Mesodermal cell (in vitro differentiated cells): ENCODE measurements around the gene TMEM117.

Source experiments
- H3K27ac ChIP-seq: 2 replicates; pipeline ENCODE4 v1.7.0; 2013; ENCODE audit warnings: mild to moderate bottlenecking, low read depth, low read length, moderate library complexity; ENCODE audit not compliant: severe bottlenecking
- H3K36me3 ChIP-seq: 2 replicates; pipeline ENCODE4 v1.7.1; 2013; ENCODE audit warnings: mild to moderate bottlenecking, low read length, moderate library complexity; ENCODE audit not compliant: control insufficient read depth, insufficient read depth
- H3K4me1 ChIP-seq: one replicate; pipeline ENCODE4 v1.7.1; 2013; ENCODE audit warnings: mild to moderate bottlenecking, low read length; ENCODE audit not compliant: insufficient read depth, control insufficient read depth, poor library complexity, severe bottlenecking
- H3K4me3 ChIP-seq: 2 replicates; pipeline ENCODE4 v1.7.0; 2013; ENCODE audit warnings: low read length, control low read depth, mild to moderate bottlenecking; ENCODE audit not compliant: insufficient read depth, poor library complexity, severe bottlenecking; ENCODE audit errors: extremely low read depth
- H3K9me3 ChIP-seq: 2 replicates; pipeline ENCODE4 v1.7.1; 2013; ENCODE audit warnings: mild to moderate bottlenecking, low read length, moderate library complexity; ENCODE audit not compliant: control insufficient read depth
- WGBS, 2 experiments: methylation state at CpG; one replicate each; pipeline ENCODE4 v1.1.5; 2013; ENCODE audit warnings: missing lambda C conversion rate in 2 of 2; ENCODE audit not compliant: insufficient coverage in 2 of 2; 5-methylcytosine and 5-hydroxymethylcytosine counted together

TMEM117 gene

DNA sequence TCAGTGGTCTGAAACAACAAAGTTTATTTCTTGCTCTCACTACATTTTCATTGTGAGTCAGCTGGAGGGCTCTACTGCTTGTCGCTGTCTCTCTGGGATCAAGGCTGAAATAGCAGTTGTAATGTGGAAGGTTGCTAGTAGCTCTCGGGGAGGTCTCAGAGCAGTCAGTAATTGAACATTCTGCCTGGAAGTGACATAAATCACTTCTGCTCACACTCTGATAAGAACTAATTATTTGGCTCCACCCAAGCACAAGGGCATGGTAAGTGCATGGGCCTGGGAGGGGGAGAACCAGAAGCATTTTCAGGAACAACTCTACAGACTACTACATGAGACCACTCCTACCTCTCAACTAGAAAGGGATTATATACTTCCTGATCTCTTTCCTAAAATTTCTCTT is 128.2 kb downstream of the TMEM117 start:
- Histone ChIP-seq H3K27ac (no peak overlapping the region), H3K4me3 (no peak overlapping the region), H3K9me3 (no peaks in the 10 kb centered on the region), H3K4me1 (no peaks in the 10 kb centered on the region), H3K36me3 (no peaks in the 10 kb centered on the region)
- 80% methylated on average over 1 of the region's 2 CpGs; no CpG with 5 or more reads in 1 of the 2 experiments for WGBS, 2 experiments

DNA sequence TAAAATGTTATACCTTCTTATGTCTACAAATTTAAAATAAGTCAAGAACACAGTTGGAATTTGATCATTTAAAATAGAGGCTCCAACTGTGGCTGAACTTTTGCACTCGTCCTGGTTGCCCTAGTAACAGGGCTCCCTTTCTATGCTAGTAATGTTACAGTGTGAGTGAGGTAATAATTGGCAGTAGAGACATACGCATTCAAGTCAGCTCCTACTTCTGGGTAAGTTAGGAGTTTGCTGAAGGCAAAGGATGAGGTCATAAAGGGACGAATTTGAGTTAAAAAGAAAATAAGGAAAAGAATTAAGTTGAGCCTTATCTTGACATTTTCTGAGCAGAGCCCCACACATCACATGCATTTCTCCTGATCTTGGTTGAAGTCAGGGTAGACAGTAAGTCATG is 129.1 kb downstream of the TMEM117 start:
- WGBS, 2 experiments: 77 to 95% methylated on average over 2 to 3 of the region's 3 CpGs
- Histone ChIP-seq H3K9me3 (no peaks in the 10 kb centered on the region), H3K27ac (no peak overlapping the region)

DNA sequence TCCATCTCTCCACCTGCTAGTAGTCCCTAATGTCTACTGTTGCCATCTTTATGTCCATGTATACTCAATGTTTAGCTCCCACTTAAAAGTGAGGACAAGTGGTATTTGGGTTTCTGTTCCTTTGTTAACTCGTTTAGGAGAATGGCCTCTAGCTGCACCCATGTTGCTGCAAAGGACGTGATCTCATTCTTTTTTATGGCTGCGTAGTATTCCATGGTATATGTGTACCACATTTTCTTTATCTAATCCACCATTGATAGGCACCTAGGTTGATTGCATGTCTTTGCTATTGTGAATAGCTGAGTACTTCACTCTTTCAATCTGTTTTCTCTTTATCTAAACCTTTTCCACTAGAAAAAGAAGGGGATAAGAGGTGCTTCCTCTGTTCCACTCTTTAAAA is 130.0 kb downstream of the TMEM117 start:
- Histone ChIP-seq H3K27ac (no peak overlapping the region), H3K9me3 (no peaks in the 10 kb centered on the region), H3K4me3 (no peak overlapping the region), H3K36me3 (no peaks in the 10 kb centered on the region), H3K4me1 (no peaks in the 10 kb centered on the region)
- 60 to 83% methylated on average over 1 to 2 of the region's 3 CpGs for WGBS, 2 experiments

More for the DNA sequence above, 129.1 kb downstream of the TMEM117 start:
- Histone ChIP-seq H3K36me3 (no peaks in the 10 kb centered on the region), H3K4me1 (no peaks in the 10 kb centered on the region), H3K4me3 (no peak overlapping the region)

DNA sequence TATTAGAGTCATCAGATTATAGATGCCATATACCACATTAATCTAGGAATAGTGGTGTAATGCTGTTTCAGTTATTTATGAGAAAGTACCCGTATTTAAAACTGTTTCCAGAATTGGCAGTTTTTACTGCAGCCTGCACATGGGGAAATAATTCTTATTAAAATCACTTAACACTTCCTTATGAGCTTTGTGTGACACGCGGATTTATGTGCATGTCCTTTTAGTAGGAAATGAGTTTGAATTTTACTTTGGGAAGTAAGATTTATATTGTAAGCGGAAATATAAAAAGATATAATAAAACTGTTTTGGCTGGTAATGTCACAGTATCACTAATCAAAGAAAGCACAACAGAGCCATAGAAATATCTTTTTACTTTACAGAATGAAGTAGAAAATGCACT is 132.9 kb downstream of the TMEM117 start:
- WGBS, 2 experiments: no CpG with 5 or more reads among the region's 4 CpGs
- Histone ChIP-seq H3K9me3 (no peaks in the 10 kb centered on the region), H3K4me3 (no peak overlapping the region), H3K27ac (no peak overlapping the region), H3K36me3 (no peaks in the 10 kb centered on the region), H3K4me1 (no peaks in the 10 kb centered on the region)

DNA sequence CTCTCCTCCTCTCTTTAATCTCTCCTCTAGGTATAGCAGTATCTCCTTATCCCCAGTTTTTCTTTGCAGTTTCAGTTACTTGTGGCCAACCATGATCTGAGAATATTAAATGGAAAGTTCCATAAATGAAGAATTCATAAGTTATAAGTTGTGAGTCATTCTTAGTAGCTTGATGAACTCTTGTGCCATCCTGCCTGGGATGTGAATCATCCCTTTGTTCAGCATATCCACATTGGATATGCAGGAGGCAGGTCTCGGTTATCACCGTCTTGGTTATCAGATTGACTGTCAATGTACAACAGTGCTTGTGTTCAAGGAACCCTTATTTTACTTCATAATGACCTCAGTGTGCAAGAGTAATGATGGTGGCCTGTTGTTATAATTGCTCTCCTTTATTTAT is 134.0 kb downstream of the TMEM117 start:
- no peaks in the 10 kb centered on the region for H3K36me3 ChIP-seq
- 95 to 100% methylated on average over 2 of the region's 2 CpGs for WGBS, 2 experiments
- no peak overlapping the region for H3K4me3 ChIP-seq
- no peaks in the 10 kb centered on the region for H3K4me1 ChIP-seq
- H3K9me3 ChIP-seq: no peaks in the 10 kb centered on the region
- H3K27ac ChIP-seq: no peak overlapping the region

DNA sequence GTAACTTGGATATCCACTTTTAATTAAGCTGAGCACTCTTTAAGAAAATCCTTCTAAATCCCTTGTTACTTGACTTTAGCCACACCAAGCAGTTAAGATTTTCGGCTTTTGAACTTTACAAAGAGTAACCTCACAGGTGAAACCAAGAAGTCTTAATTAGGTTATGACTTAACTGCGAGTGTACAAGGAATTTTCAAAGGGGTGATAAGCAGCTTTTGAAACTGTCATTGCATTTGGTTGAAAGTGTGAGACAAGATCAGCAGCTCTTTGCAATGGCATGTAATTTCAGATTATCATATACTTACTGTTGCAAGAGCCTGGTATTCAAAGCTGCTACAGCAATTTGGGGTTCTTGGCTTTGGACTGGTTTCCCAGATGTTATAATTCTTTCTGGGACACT is 137.5 kb downstream of the TMEM117 start:
- H3K27ac ChIP-seq: no peak overlapping the region
- no peaks in the 10 kb centered on the region for H3K9me3 ChIP-seq
- H3K36me3 ChIP-seq: no peaks in the 10 kb centered on the region
- 79 to 80% methylated on average over 2 of the region's 2 CpGs for WGBS, 2 experiments
- H3K4me1 ChIP-seq: no peaks in the 10 kb centered on the region
- H3K4me3 ChIP-seq: no peak overlapping the region

DNA sequence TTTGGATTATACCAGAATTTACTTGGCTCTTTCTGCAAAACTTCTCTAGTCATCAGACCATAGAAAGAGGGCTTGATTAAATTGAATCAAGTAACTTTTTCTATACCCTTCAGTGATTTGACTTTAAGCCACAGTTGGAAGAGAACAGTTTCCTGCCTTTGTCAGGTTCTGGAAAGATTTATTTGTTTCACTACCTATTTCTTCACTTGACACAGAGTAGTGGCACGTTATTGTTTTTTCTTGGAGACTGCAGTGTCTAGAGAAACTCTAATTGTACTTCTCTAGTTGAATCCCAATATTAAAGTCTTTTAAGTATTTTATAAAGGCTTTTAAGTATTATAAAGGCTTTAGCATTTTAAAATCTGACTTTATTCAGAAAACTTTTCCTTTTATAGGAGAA is 138.1 kb downstream of the TMEM117 start:
- Histone ChIP-seq H3K4me3 (no peak overlapping the region), H3K36me3 (no peaks in the 10 kb centered on the region), H3K27ac (no peak overlapping the region), H3K4me1 (no peaks in the 10 kb centered on the region), H3K9me3 (no peaks in the 10 kb centered on the region)
- no CpG with 5 or more reads among the region's 1 CpG for WGBS, 2 experiments

DNA sequence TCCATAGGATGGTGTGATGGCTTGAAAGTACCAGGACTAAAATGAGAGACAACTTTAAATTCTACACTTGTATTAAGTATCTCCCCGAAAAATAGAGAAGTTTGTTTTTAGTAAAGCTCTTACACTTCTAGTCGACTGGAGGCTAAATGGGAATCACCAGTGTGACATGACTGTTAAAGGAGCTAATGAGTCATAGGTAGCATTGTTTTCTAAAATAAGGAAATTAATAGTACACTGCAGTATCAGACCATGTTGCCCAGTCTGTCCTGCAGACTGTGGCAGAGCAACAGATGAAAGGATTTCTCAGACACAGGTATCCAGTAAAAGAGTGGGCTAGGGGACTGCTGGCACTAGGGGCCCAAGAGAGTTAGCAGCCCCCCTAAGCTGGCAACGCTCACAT is 140.1 kb downstream of the TMEM117 start:
- Histone ChIP-seq H3K9me3 (no peaks in the 10 kb centered on the region), H3K36me3 (no peaks in the 10 kb centered on the region), H3K4me3 (no peak overlapping the region), H3K4me1 (no peaks in the 10 kb centered on the region), H3K27ac (no peak overlapping the region)
- WGBS, 2 experiments: 80 to 88% methylated on average over 1 to 2 of the region's 3 CpGs

DNA sequence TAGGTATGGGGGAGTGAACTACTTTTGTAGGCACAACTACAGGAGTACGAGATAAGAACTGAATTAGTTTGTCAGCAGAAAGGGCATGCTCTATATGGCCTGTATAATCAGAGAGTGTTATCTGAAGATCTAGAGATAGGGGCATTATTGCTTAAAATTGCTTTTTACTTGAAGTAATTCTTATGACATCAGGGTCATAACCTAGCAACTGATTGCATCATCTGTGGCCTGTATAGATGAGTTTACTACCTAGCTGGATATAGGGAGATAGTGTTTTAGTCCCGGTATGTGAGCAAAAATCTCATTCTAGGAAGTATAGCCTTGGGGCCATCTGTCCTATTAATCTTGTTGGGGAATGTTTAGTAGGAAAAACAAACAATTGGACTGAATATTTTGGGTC is 142.7 kb downstream of the TMEM117 start:
- WGBS, 2 experiments: 96 to 100% methylated on average over 2 of the region's 2 CpGs
- Histone ChIP-seq H3K9me3 (no peaks in the 10 kb centered on the region), H3K4me1 (no peaks in the 10 kb centered on the region), H3K27ac (no peak overlapping the region), H3K4me3 (no peak overlapping the region), H3K36me3 (no peaks in the 10 kb centered on the region)

DNA sequence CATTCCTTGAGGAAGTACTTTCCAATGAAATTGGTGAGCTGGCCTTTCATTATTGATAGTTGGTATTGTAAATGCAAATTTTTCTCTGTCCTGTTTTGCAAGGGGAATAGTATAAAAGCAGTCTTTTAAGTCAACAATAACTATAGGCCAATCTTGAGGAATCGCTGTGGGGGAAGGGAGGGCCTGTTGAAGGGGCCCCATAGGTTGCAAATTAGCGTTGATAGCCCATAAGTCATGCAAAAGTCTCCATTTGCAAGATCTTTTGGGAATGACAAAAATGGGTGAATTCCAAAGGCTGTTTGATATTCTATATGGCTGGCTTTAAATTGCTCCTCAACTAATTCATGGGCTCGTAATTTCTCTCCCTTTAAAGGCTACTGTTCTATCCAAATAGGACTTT is 143.6 kb downstream of the TMEM117 start:
- no peaks in the 10 kb centered on the region for H3K36me3 ChIP-seq
- no peak overlapping the region for H3K27ac ChIP-seq
- 77 to 83% methylated on average over 2 to 3 of the region's 3 CpGs for WGBS, 2 experiments
- H3K4me1 ChIP-seq: no peaks in the 10 kb centered on the region
- no peak overlapping the region for H3K4me3 ChIP-seq
- no peaks in the 10 kb centered on the region for H3K9me3 ChIP-seq

DNA sequence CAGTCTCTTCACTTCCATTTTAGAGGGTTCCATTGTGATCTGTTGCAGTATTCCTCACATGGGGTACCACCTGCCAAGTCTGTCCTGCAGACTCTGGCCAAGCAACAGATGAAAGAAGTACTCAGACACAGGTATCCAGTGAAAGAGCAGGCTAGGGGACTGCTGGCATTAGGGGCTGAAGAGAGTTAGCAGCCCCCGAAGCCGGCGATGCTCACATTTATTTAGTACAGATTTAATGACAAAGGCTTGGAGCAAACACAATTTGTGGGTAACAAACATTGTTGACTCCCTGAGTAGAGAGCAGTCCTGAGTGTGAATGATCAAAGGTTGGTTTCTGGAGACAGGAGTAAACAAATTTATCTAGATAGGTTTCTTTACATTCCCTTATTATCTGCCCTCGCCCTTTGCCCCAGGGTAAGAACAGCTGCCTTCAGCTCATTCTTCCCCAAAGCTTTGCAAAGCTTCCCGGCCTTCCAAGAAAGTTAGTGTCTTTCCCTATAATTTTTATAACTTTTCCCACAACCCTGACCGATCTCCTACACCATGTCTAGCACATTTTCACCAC is 144.8 kb downstream of the TMEM117 start:
- no peaks in the 10 kb centered on the region for H3K4me1 ChIP-seq
- H3K4me3 ChIP-seq: no peak overlapping the region
- no peak overlapping the region for H3K27ac ChIP-seq
- WGBS, 2 experiments: 82 to 92% methylated on average over 5 to 6 of the region's 6 CpGs
- no peaks in the 10 kb centered on the region for H3K9me3 ChIP-seq
- no peaks in the 10 kb centered on the region for H3K36me3 ChIP-seq
